NCI-H526 treated with DMSO at 0.1 percent for 48 hours (cell line): ENCODE results near the gene C6orf136.

Experiments
- DNase-seq: peaks from one replicate; lab custom pipeline; 2025; lab: John Stamatoyannopoulos, UW

C6orf136 gene

GRCh38 chr6:30686908-30687658, 40.1 kb downstream of the C6orf136 start:
- DNase-seq: peak; percentile 72

DNA sequence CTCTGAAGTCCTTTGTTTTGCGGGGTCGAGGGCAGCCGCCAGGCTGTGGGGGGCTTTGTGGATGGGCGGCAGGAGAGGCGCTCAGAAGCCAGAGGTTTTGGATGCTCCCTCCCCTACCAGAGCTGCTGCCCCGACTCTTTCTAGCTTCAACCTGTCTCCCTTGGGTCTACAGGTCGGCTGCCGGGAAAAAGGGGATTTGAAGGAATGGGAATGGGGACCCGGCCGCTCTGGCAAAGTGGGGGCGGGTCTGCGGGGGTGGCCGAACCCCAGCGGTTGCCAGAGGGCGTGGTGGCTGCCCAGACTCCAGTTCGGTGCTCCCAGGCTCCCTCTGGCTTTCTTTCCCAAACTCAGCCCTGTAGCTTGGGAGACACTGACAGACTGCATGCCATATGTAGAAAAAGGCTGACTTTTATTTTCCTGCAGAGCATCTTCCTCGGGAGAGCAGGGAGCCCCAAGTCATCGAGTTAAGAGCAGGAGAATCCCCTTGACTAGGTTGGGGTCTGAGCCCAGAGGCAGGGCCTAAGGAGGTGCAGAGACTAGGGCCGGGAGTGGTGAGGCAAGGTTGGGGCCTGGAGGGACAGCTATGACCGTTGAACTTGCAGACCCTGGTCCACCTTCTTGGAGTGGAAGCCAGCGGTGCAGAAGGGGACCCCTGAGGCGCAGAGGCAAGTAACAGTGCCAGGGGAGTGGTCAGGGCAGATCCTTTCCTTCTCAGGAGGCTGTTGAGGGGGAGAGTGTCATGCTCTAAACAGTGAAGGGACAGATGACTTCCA, 40.9 kb downstream of the C6orf136 start:
- no peak for DNase-seq

GRCh38 chr6:30688569-30688968, 41.6 kb downstream of the C6orf136 start:
- DNase-seq: no peak

DNA sequence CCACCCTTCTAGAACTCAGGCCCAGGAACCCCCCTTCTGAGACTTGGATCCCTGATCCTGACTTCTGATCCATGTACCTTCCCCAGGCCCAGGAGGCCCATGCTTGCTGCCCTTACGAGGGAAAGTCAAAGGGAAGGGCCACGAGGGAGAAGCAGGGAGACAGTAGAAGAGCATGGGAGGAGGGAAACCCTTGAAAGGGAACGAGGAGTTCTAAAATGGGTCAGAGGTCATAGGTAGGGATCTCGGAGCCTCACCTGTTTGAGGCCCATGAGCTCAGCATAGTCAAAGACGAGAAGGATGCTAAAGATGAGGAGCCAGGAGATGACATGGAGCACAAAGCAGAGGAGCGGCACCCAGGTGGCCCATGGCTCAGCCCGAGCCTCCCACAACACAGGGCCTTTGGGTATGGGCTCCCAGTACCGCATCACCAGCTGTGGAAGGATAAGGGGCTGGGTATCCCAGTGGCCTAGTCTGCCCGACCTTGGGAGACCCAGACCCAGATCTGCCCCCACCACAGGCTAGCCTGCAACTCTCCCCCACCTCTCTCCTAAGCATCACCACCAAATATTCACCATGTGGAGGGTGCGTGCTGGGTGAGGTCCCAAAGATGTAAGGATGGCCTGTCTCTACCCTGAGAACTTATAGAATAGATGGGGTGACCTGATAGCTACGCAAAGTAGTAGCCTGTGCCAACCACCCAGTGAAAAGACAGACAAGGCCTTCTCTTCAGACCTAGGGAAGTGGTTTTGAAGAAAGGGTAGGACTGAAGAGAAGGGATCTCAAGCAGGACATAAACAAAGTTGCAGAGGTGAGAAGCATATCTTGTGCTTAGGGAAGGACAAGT, 42.3 kb downstream of the C6orf136 start:
- DNase-seq: no peak

DNA sequence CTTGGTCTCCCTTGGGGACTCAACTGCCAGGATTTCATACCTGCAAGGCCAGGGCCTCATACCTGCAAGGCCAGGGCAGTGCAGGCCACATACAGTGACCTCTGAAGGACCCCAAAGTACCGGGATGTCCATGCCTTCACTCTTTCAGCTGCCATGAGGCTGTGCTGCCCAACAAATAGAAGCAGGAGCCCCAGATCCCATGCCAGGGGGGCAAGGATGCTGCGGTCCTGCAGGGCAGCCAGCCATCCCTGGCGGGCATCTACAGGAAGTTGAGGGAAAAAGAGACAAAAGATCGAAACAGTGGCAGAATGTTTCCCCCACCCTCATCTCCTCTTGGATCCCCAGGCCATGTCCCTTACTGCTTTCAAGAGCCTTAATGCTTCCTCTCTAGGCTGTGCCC, 43.1 kb downstream of the C6orf136 start:
- no peak for DNase-seq

DNA sequence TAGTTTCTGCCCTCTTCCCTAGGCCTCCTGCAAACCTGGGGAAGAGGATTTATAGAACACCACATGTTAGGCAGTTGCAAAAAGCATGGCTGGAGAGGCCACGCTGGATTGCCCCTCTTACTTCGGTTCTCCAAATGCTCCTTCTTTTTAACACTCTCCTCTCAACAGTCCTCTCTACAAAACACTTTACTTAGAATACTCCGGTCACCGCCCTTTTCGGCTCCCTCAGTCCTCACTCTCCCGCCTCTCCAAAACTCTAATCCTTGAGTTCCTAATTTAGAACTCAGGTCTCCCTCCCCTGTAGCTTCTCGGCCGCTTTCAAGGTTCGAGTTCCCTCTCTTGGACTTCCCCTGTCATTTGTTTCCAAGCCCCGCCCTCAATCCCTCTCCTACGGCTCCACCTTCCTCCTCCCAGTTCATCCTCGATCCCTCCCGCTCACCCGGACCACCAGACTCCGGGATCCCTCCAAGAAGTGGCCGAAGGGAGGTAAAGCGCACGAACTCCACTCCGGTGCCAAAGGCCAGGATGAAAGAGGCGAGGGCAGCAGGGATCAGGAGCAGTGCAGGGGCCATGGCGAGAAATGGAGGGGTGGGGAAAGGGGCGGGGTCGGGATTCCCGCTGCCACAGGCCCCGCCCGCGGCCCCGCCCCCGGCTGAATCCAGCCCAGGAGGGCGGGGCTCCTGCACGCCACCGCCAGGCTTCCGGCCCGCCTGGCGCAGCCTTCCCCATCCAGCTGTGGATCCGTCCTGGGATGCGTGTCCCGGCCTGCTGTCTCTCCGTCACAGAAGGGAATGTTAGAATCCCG, 43.7 kb downstream of the C6orf136 start, which contains the start of gene NRM:
NRM (minus strand) TSS at position 582 of the 805 bp plus-strand sequence; CDS start at position 572, 10 bp downstream.
- DNase-seq: peak; percentile 69

DNA sequence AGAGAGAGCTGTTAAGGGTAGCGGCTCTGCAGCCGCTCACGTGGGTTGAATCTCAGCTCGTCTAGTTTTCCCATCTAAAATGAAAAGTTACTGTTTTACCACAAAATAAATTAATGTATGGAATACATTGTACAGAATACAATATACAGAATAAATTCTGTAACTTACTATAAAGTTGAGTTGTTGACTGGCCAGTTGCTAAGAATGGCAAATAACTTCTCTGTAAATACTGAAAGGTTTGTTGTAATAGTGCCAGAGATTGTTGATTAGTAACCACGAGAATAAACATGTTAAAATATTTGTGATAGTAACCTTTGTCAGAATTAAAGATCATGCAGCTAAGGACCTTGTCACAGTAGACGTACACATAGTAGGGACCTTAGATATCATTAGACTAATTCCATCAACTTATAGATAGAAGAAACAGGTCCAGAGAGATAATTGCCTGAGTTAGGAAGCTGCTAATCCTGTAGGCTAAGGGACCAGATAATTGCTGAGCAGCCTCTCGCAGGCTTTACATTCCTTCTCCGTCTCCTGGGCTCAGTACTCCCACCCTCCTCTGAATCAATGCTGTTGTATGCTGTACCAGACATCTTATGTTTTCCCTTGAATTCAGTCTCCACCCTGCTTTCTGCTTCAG, 44.4 kb downstream of the C6orf136 start:
- DNase-seq: no peak

DNA sequence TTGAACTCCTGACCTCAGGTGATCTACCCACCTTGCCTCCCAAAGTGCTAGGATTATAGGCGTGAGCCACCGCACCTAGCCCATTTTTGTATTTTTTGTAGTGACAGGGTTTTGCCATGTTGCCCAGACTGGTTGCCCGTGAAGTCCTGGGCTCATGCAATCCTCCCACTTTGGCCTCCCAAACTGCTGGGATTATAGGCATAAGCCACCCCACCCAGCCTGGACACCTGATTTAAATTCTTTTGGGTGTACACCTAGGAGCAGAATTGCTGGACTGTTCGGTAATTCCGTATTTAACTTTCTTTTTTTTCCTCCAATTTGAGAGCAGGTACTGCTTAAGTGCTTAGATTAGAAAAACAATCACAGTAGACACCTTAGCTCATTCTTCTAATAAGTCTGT, 49.5 kb downstream of the C6orf136 start:
- no peak for DNase-seq

DNA sequence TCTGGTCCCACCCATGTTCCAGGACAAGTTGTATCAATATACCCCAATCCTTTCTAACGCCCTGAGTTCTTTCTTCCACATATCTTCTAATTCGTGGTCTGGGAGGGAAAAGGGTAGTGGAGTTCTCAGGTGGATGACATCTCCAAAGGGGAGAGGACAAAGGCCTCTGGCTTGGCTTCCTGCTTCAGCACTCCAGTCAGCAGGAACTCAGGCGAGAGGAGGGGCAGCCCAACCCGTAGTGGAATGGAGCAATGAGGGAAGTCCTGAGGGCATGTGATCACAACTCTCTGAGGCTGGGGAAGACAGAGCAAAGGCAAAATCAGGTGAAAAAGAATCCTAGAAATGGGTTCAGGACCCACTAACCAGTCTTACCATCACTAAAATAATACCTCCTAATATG, 53.4 kb downstream of the C6orf136 start:
- no peak for DNase-seq
